Measurements from ENCODE around the gene NPTX1. TPM values are rescaled to one million over a fixed set of nuclear protein-coding genes. Genes with fewer than 3 reads are reported as not detected.
A peak's percentile ranks its signal among the peaks of the same experiment; 100 is the strongest.

The NPTX1 gene
- total RNA-seq, 1 experiment from 2014 or later: not detected

- H3K27ac ChIP-seq (ENCODE audit: low read length): peak overlapping the region; percentile 58; the same call in 1 of the 2 replicates
- DNase-seq: no peak
- peak overlapping the region; percentile 99 for H3K9ac ChIP-seq (ENCODE audit: low read length)
Measured at GRCh38 chr17:80455336-80455710, 21.1 kb downstream of the NPTX1 start.

GRCh38 chr17:80454557-80455335, 21.7 kb downstream of the NPTX1 start:
- DNase-seq: peak; percentile 99
- Histone ChIP-seq H3K4me2 (ENCODE audit: low read depth, low read length, poor library complexity, severe bottlenecking) (peak overlapping the region; percentile 88), H3K4me3 (ENCODE audit: low read length) (peak overlapping the region; percentile 97), H3K9me3 (ENCODE audit: low read length) (no peaks in the 10 kb centered on the region), H4K20me1 (ENCODE audit: insufficient read depth, low read depth, low read length) (no peaks in the 10 kb centered on the region), H3K27ac (ENCODE audit: low read length) (peak overlapping the region; percentile 58), H3K27me3 (ENCODE audit: low read length) (no peaks in the 10 kb centered on the region), H3K4me1 (ENCODE audit: low read length) (peaks cover 21% of the 10 kb centered on the region), H3K9ac (ENCODE audit: low read length) (peak overlapping the region; percentile 99), H3K9me2 (replicated peaks; ENCODE audit: insufficient read depth, low read length) (no peaks in the 10 kb centered on the region), H3K36me3 (ENCODE audit: insufficient read depth, low read length) (no peaks in the 10 kb centered on the region), H3K79me2 (ENCODE audit: low read length) (no peaks in the 10 kb centered on the region), H2AFZ (ENCODE audit: low read length) (peak overlapping the region; percentile 72; the same call in 1 of the 2 replicates)

More at GRCh38 chr17:80455336-80455710, 21.1 kb downstream of the NPTX1 start:
- Histone ChIP-seq H3K4me3 (ENCODE audit: low read length) (peak overlapping the region; percentile 97), H3K9me3 (ENCODE audit: low read length) (no peaks in the 10 kb centered on the region), H3K9me2 (replicated peaks; ENCODE audit: insufficient read depth, low read length) (no peaks in the 10 kb centered on the region), H3K79me2 (ENCODE audit: low read length) (no peaks in the 10 kb centered on the region), H4K20me1 (ENCODE audit: insufficient read depth, low read depth, low read length) (no peaks in the 10 kb centered on the region), H3K4me1 (ENCODE audit: low read length) (peaks cover 21% of the 10 kb centered on the region), H3K4me2 (ENCODE audit: low read depth, low read length, poor library complexity, severe bottlenecking) (peak overlapping the region; percentile 88), H3K36me3 (ENCODE audit: insufficient read depth, low read length) (no peaks in the 10 kb centered on the region), H3K27me3 (ENCODE audit: low read length) (no peaks in the 10 kb centered on the region), H2AFZ (ENCODE audit: low read length) (peak overlapping the region; percentile 72; the same call in 1 of the 2 replicates)

GRCh38 chr17:80453998-80454556, 22.3 kb downstream of the NPTX1 start:
- Histone ChIP-seq H3K4me1 (ENCODE audit: low read length) (peaks cover 21% of the 10 kb centered on the region), H3K9me2 (replicated peaks; ENCODE audit: insufficient read depth, low read length) (no peaks in the 10 kb centered on the region), H3K79me2 (ENCODE audit: low read length) (no peaks in the 10 kb centered on the region), H4K20me1 (ENCODE audit: insufficient read depth, low read depth, low read length) (no peaks in the 10 kb centered on the region), H3K4me2 (ENCODE audit: low read depth, low read length, poor library complexity, severe bottlenecking) (peak overlapping the region; percentile 88), H3K4me3 (ENCODE audit: low read length) (peak overlapping the region; percentile 97), H3K27ac (ENCODE audit: low read length) (peak overlapping the region; percentile 50), H3K27me3 (ENCODE audit: low read length) (no peaks in the 10 kb centered on the region), H3K9me3 (ENCODE audit: low read length) (no peaks in the 10 kb centered on the region), H2AFZ (ENCODE audit: low read length) (peak overlapping the region; percentile 20; the same call in 1 of the 2 replicates), H3K36me3 (ENCODE audit: insufficient read depth, low read length) (no peaks in the 10 kb centered on the region), H3K9ac (ENCODE audit: low read length) (peak overlapping the region; percentile 99)
- DNase-seq: no peak

- Histone ChIP-seq H4K20me1 (ENCODE audit: insufficient read depth, low read depth, low read length) (no peaks in the 10 kb centered on the region), H3K9me3 (ENCODE audit: low read length) (no peaks in the 10 kb centered on the region), H2AFZ (ENCODE audit: low read length) (no peak overlapping the region), H3K27ac (ENCODE audit: low read length) (no peak overlapping the region), H3K79me2 (ENCODE audit: low read length) (no peaks in the 10 kb centered on the region), H3K4me1 (ENCODE audit: low read length) (peaks cover 21% of the 10 kb centered on the region), H3K4me2 (ENCODE audit: low read depth, low read length, poor library complexity, severe bottlenecking) (peak overlapping the region; percentile 88), H3K27me3 (ENCODE audit: low read length) (no peaks in the 10 kb centered on the region), H3K36me3 (ENCODE audit: insufficient read depth, low read length) (no peaks in the 10 kb centered on the region), H3K9ac (ENCODE audit: low read length) (peak overlapping the region; percentile 99), H3K9me2 (replicated peaks; ENCODE audit: insufficient read depth, low read length) (no peaks in the 10 kb centered on the region), H3K4me3 (ENCODE audit: low read length) (peak overlapping the region; percentile 97)
- DNase-seq: no peak
Measured at GRCh38 chr17:80453126-80453997, 23.0 kb downstream of the NPTX1 start.

- Histone ChIP-seq H3K4me2 (ENCODE audit: low read depth, low read length, poor library complexity, severe bottlenecking) (no peak overlapping the region), H3K79me2 (ENCODE audit: low read length) (no peaks in the 10 kb centered on the region), H3K9ac (ENCODE audit: low read length) (no peak overlapping the region; the same call in 1 of the 2 replicates), H3K9me2 (replicated peaks; ENCODE audit: insufficient read depth, low read length) (no peaks in the 10 kb centered on the region), H3K4me1 (ENCODE audit: low read length) (peaks cover 21% of the 10 kb centered on the region), H3K27ac (ENCODE audit: low read length) (no peak overlapping the region), H3K27me3 (ENCODE audit: low read length) (no peaks in the 10 kb centered on the region), H3K4me3 (ENCODE audit: low read length) (no peak overlapping the region), H3K9me3 (ENCODE audit: low read length) (no peaks in the 10 kb centered on the region), H2AFZ (ENCODE audit: low read length) (no peak overlapping the region), H4K20me1 (ENCODE audit: insufficient read depth, low read depth, low read length) (no peaks in the 10 kb centered on the region), H3K36me3 (ENCODE audit: insufficient read depth, low read length) (no peaks in the 10 kb centered on the region)
- no peak for DNase-seq
Measured at GRCh38 chr17:80452173-80452915, 24.1 kb downstream of the NPTX1 start.

- Histone ChIP-seq H3K4me2 (ENCODE audit: low read depth, low read length, poor library complexity, severe bottlenecking) (no peak overlapping the region), H3K9me3 (ENCODE audit: low read length) (no peaks in the 10 kb centered on the region), H3K27ac (ENCODE audit: low read length) (no peak overlapping the region), H3K4me1 (ENCODE audit: low read length) (peaks cover 21% of the 10 kb centered on the region), H2AFZ (ENCODE audit: low read length) (no peak overlapping the region), H3K79me2 (ENCODE audit: low read length) (no peaks in the 10 kb centered on the region), H3K27me3 (ENCODE audit: low read length) (no peaks in the 10 kb centered on the region), H3K36me3 (ENCODE audit: insufficient read depth, low read length) (no peaks in the 10 kb centered on the region), H3K9me2 (replicated peaks; ENCODE audit: insufficient read depth, low read length) (no peaks in the 10 kb centered on the region), H4K20me1 (ENCODE audit: insufficient read depth, low read depth, low read length) (no peaks in the 10 kb centered on the region), H3K4me3 (ENCODE audit: low read length) (no peak overlapping the region), H3K9ac (ENCODE audit: low read length) (no peak overlapping the region)
- no peak for DNase-seq
Measured at GRCh38 chr17:80451104-80451775, 25.2 kb downstream of the NPTX1 start.

- DNase-seq: no peak
- no peak overlapping the region for H3K4me3 ChIP-seq (ENCODE audit: low read length)
- peaks cover 12% of the 10 kb centered on the region for H3K4me1 ChIP-seq (ENCODE audit: low read length)
- H3K9me3 ChIP-seq (ENCODE audit: low read length): no peaks in the 10 kb centered on the region
- H3K36me3 ChIP-seq (ENCODE audit: insufficient read depth, low read length): no peaks in the 10 kb centered on the region
- H4K20me1 ChIP-seq (ENCODE audit: insufficient read depth, low read depth, low read length): no peaks in the 10 kb centered on the region
- no peak overlapping the region for H2AFZ ChIP-seq (ENCODE audit: low read length)
- H3K27me3 ChIP-seq (ENCODE audit: low read length): no peaks in the 10 kb centered on the region
- no peak overlapping the region for H3K9ac ChIP-seq (ENCODE audit: low read length)
- H3K27ac ChIP-seq (ENCODE audit: low read length): no peak overlapping the region
- no peaks in the 10 kb centered on the region for H3K79me2 ChIP-seq (ENCODE audit: low read length)
- no peak overlapping the region for H3K4me2 ChIP-seq (ENCODE audit: low read depth, low read length, poor library complexity, severe bottlenecking)
- H3K9me2 ChIP-seq (replicated peaks; ENCODE audit: insufficient read depth, low read length): no peaks in the 10 kb centered on the region
Measured at GRCh38 chr17:80449930-80450576, 26.4 kb downstream of the NPTX1 start.
